COR-L47 (cell line): Measurements from ENCODE around the gene MACF1.

Source experiments
- DNase-seq: peaks from one replicate; lab custom pipeline; 2025; lab: John Stamatoyannopoulos, UW

MACF1 gene

GRCh38 chr1:39359028-39359570 is 154.6 kb downstream of the MACF1 start:
- DNase-seq: no peak

GRCh38 chr1:39360731-39361130 is 156.2 kb downstream of the MACF1 start:
- DNase-seq: no peak

GRCh38 chr1:39361446-39361845 is 157.0 kb downstream of the MACF1 start:
- no peak for DNase-seq

GRCh38 chr1:39363267-39363666 is 158.8 kb downstream of the MACF1 start:
- no peak for DNase-seq

- no peak for DNase-seq
Observed at GRCh38 chr1:39368045-39368444, 163.6 kb downstream of the MACF1 start.

- DNase-seq: no peak
Observed at GRCh38 chr1:39369565-39369964, 165.1 kb downstream of the MACF1 start.

GRCh38 chr1:39370602-39371001 is 166.1 kb downstream of the MACF1 start:
- DNase-seq: no peak

GRCh38 chr1:39372105-39372504 is 167.6 kb downstream of the MACF1 start:
- no peak for DNase-seq

- DNase-seq: no peak
Observed at GRCh38 chr1:39376656-39377055, 172.2 kb downstream of the MACF1 start.

GRCh38 chr1:39378377-39378776 is 173.9 kb downstream of the MACF1 start:
- no peak for DNase-seq

- DNase-seq: no peak
Observed at GRCh38 chr1:39379187-39379586, 174.7 kb downstream of the MACF1 start.

- no peak for DNase-seq
Observed at GRCh38 chr1:39380036-39380435, 175.5 kb downstream of the MACF1 start.

- no peak for DNase-seq
Observed at GRCh38 chr1:39381839-39382238, 177.3 kb downstream of the MACF1 start.

- DNase-seq: no peak
Observed at GRCh38 chr1:39384305-39384704, 179.8 kb downstream of the MACF1 start.

GRCh38 chr1:39385067-39385988 is 180.8 kb downstream of the MACF1 start:
- no peak for DNase-seq

GRCh38 chr1:39386997-39387396 is 182.5 kb downstream of the MACF1 start:
- no peak for DNase-seq

GRCh38 chr1:39387452-39387851 is 183.0 kb downstream of the MACF1 start:
- DNase-seq: no peak

- no peak for DNase-seq
Observed at GRCh38 chr1:39391691-39392679, 187.5 kb downstream of the MACF1 start.

GRCh38 chr1:39392851-39393573 is 188.5 kb downstream of the MACF1 start:
- DNase-seq: no peak

GRCh38 chr1:39393645-39394044 is 189.2 kb downstream of the MACF1 start:
- no peak for DNase-seq

GRCh38 chr1:39394059-39394458 is 189.6 kb downstream of the MACF1 start:
- no peak for DNase-seq

- DNase-seq: no peak
Observed at GRCh38 chr1:39394598-39394997, 190.1 kb downstream of the MACF1 start.
